Measurements from ENCODE around the gene CHRNE.
"Not testable (repeated sequence)": the region's sequence is repeated elsewhere in the genome, so short reads cannot be mapped to it uniquely, and the experiment has no call there.

Gene CHRNE

DNA sequence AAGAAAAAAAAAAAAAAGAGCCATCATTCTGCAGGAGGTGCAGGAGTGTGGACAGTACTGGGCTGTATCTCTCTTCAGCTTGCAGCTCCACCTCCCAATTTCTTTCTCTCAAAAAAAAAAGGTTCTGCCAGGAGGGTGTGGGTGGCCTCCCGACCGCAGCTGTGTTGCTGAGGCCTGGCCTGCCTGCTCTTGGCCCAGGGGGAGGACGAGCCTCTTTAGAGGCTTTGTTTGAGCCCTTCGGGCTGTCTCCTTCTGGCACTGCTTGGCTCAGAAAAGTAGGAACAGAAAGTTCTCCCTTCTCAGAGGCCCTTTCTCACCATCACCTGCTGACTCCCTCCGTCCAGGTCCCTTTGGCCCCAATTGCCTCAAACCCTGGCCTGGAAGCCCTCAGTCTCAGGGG is 25.8 kb downstream of the CHRNE start:
- FAIRE-seq: no peak
- TF ChIP-seq TAF1 (IDR thresholded peaks at IDR 0.05; ENCODE audit: borderline replicate concordance, low read depth, low read length): no peak
- TF ChIP-seq POLR2A (IDR thresholded peaks at IDR 0.05; ENCODE audit: low read depth, low read length): no peak
- TF ChIP-seq POLR2AphosphoS5 (IDR thresholded peaks at IDR 0.05; ENCODE audit: low read depth, low read length): no peak
- DNase-seq (ENCODE audit: insufficient read length): no peak

DNA sequence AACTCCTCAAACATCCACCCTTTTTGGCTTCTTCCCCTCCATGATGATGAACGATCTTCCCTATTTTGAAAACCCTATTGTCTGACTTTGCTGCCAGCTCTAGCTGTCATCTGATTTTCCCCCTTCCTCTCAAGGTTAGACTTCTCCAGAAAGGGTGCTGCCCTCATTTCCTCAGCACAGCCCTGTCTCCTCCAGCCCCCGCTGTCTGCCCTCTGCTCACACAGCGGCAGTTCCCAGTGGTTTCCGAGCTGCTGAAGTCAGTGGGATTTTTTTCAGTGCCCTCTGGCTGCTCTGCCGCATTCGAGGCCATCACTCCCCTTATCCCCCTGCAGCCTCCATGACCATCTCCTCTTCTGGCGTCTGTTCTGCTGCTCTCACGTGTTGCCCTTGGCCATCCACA is 30.1 kb downstream of the CHRNE start:
- no peak for DNase-seq (ENCODE audit: insufficient read length)
- TF ChIP-seq POLR2A (IDR thresholded peaks at IDR 0.05; ENCODE audit: low read depth, low read length): no peak
- no peak for TF ChIP-seq POLR2AphosphoS5 (IDR thresholded peaks at IDR 0.05; ENCODE audit: low read depth, low read length)
- no peak for TF ChIP-seq TAF1 (IDR thresholded peaks at IDR 0.05; ENCODE audit: borderline replicate concordance, low read depth, low read length)
- FAIRE-seq: no peak

DNA sequence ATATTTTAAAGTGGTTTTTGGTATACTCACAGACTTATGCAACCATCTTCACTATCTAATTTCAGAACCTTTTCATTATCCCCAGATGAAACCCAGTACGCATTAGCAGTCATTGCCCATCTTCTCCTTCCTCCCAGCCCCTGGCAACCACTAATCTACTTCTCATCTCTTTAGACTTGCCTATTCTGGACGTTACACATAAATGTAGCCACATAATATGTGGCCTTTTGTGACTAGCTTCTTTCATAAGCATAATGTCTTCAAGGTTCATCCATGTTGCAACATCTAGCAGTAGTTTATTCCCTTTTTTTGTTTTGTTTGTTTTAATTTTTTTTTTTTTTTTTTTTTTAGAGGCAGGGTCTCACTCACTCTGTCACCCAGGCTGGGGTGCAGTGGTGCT is 32.0 kb downstream of the CHRNE start:
- TF ChIP-seq POLR2A (IDR thresholded peaks at IDR 0.05; ENCODE audit: low read depth, low read length) (no peak), TAF1 (IDR thresholded peaks at IDR 0.05; ENCODE audit: borderline replicate concordance, low read depth, low read length) (no peak), POLR2AphosphoS5 (IDR thresholded peaks at IDR 0.05; ENCODE audit: low read depth, low read length) (no peak)
- DNase-seq (ENCODE audit: insufficient read length): no peak
- FAIRE-seq: no peak

DNA sequence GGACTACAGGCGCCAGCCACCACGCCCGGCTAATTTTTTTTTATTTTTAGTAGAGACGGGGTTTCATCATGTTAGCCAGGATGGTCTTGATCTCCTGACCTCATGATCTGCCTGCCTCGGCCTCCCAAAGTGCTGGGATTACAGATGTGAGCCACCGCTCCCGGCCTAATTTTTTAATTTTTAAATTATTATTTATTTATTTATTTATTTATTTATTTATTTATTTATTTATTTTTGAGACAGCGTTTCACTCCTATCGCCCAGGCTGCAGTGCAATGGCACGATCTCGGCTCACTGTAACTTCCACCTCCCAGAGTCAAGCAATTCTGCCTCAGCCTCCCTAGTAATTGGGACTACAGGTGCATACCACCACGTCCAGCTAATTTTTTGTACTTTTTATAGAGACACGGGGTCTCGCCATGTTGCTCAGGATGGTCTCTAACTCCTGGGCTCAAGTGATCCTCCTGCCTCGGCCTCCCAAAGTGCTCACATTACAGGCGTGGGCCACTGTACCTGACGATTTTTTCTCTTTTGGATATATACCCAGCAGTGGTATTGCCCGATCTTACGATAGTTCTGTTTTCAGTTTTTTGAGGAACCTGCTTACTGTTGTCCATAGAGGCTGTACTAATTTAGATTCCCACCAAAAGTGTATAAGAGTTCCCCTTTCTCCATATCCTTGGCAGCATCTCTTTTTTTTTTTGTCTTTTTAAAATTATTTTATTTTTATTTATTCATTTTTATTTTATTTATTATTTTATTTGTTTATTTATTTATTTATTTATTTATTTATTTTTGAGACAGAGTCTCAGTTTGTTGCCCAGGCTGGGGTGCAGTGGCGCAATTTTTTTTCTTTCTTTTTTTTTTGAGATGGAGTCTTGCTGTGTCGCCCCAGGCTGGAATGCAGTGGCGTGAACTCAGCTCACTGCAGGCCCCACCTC is 33.6 kb downstream of the CHRNE start:
- not testable (repeated sequence) for DNase-seq (ENCODE audit: insufficient read length); FAIRE-seq

DNA sequence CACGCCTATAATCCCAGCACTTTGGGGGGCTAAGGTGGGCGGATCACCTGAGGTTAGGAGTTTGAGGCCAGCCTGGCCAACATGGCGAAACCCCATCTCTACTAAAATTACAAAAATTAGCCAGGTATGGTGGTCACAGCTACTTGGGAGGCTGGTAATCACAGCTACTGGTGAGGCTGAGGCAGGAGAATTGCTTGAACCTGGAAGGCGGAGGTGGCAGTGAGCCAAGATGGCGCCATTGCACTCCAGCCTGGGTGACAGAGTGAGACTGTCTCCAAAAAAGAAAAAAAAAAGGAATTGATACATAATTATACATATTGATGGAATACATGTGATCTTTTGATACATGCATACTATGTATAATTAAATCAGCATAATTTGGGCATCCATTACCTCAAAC is 35.4 kb downstream of the CHRNE start:
- DNase-seq (ENCODE audit: insufficient read length); FAIRE-seq: not testable (repeated sequence)

DNA sequence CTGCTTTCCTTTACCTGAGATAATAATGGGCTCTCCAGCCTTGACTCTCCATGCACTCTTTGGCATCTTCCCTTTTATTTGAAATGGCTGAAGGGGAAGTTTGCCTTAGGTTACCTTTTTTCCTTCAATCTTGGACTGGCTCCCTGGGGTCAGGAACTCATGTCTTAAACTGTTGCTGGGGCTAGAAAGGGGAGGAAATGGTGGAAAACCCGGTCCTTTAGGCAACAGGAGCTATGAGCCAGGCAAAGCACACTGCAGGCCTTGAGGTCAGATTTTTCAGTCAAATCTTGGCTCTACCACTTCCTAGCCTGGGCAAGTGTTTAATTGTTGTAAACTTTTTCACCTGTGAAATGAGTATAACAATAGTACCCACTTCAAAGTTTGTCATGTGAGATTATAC is 39.6 kb downstream of the CHRNE start:
- no peak for FAIRE-seq
- TF ChIP-seq POLR2AphosphoS5 (IDR thresholded peaks at IDR 0.05; ENCODE audit: low read depth, low read length): no peak
- DNase-seq (ENCODE audit: insufficient read length): no peak

DNA sequence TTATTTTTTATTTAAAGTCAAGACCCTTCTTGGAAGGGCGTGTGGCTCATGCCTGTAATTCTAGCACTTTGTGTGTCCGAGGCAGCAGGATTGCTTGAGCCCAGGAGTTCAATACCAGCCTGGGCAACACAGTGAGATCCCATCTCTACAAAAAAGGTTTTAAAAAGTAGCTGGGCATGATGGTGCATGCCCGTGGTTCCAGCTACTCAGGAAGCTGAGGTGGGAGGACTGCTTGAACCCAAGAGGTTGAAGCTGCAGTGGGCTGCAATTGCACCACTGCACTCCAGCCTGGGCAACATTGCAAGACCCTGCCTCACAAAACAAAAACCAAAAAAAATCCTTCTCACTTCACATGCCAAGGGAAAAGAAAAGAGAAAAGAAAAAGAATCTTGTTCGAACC is 40.2 kb downstream of the CHRNE start:
- FAIRE-seq: no peak
- TF ChIP-seq TAF1 (IDR thresholded peaks at IDR 0.05; ENCODE audit: borderline replicate concordance, low read depth, low read length) (no peak), POLR2A (IDR thresholded peaks at IDR 0.05; ENCODE audit: low read depth, low read length) (no peak), POLR2AphosphoS5 (IDR thresholded peaks at IDR 0.05; ENCODE audit: low read depth, low read length) (no peak)
- no peak for DNase-seq (ENCODE audit: insufficient read length)

DNA sequence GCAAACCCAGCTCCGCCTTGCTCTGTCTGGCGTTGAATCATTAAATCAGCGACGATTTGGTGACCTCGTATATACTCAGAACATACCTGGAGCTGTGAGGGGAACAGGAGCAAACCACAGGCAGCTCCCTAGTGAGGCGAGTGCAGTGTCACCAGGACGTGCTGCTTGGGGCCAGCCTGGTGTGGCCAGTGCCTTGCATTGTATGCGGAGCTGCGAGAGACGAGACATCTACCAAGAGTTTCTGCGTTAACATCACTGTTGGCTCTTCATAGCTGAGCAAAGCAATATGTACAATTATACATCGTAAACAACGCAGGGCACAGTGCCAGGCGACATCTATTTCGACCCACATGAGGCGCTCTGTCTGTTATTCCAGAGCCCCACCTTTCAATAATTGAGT is 41.8 kb downstream of the CHRNE start:
- TF ChIP-seq POLR2AphosphoS5 (IDR thresholded peaks at IDR 0.05; ENCODE audit: low read depth, low read length) (no peak), TAF1 (IDR thresholded peaks at IDR 0.05; ENCODE audit: borderline replicate concordance, low read depth, low read length) (no peak), POLR2A (IDR thresholded peaks at IDR 0.05; ENCODE audit: low read depth, low read length) (no peak)
- FAIRE-seq: no peak
- DNase-seq (ENCODE audit: insufficient read length): no peak

DNA sequence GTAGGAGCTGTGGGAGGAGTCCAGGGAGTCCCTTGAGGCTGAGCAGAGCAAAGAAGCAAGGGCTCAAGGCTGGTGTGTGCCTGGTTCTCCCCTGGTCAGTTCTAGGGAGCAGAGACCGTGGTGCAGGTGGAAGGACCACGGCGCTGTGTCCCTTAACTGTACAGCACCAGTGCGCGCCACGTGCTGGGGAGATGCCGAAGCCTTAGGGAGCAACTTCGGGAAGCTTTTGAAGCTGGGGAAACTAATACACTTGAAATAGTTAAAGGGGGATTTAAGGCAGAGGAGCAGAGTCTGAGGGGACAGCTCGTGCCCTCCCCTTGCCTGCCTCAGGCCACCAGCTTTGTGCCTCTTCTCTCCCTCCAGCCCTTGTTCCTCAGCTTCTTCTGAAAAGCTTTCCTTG is 42.2 kb downstream of the CHRNE start:
- TF ChIP-seq TAF1 (IDR thresholded peaks at IDR 0.05; ENCODE audit: borderline replicate concordance, low read depth, low read length) (no peak), POLR2AphosphoS5 (IDR thresholded peaks at IDR 0.05; ENCODE audit: low read depth, low read length) (no peak), POLR2A (IDR thresholded peaks at IDR 0.05; ENCODE audit: low read depth, low read length) (no peak)
- FAIRE-seq (no peak), DNase-seq (ENCODE audit: insufficient read length) (no peak)

DNA sequence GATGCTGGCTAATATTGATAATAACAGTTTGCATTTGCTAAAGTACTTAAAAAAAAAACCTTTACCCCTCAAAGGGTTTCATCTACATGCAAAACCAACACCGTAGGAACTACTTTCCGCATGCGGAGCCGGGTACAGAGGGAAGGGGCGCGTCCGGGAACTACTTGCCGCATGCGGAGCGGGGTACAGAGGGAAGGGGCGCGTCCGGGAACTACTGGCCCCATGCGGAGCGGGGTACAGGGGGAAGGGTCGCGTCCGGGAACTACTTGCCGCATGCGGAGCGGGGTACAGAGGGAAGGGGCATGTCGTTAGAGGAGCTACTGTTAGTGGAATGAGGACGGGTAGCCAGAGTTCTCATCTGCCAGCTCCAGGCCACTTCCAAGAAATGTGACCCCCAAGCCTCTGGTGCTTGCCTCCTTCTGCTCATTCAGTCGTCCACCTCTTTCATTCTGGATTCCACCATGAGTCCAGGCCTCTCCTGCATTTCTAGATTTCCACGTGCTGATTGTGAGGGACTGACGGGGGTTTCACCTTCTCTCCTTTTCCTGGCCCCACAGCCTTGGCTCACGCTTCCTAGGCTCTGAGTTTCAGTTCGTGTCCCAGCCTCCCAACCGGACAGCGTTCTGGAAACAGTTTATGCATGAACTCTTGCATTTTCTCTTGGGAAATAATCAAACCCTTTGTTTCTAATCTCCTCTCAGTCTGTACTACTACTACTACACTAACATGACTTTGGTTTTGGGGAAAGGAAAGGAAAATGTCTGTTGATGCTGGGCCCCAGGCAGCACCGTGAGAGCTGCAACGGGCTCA is 42.9 kb downstream of the CHRNE start:
- FAIRE-seq (no peak), DNase-seq (ENCODE audit: insufficient read length) (no peak)
- no peak for TF ChIP-seq POLR2AphosphoS5 (IDR thresholded peaks at IDR 0.05; ENCODE audit: low read depth, low read length)
- TF ChIP-seq POLR2A (IDR thresholded peaks at IDR 0.05; ENCODE audit: low read depth, low read length): no peak
- TF ChIP-seq TAF1 (IDR thresholded peaks at IDR 0.05; ENCODE audit: borderline replicate concordance, low read depth, low read length): no peak

DNA sequence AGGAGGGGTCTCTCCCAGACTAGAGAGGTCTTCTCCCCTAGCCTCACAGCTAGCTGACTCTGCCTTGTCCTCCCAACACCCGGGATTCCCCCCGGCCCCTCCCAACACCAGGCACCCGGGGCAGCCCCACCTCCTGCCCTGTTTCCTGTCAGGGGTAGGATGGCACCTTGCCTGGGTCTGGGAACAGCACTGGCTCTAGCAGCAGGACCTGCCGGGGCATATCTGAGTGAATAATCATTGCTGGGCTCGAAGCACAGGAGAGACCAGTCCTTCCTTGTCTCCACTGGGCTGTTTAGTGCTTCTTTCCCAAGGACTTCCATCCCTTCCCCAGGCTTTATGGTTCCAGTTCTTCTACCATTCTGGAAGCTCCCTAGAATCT is 44.0 kb downstream of the CHRNE start:
- DNase-seq (ENCODE audit: insufficient read length) (no peak), FAIRE-seq (no peak)
- TF ChIP-seq POLR2A (IDR thresholded peaks at IDR 0.05; ENCODE audit: low read depth, low read length) (no peak), TAF1 (IDR thresholded peaks at IDR 0.05; ENCODE audit: borderline replicate concordance, low read depth, low read length) (no peak), POLR2AphosphoS5 (IDR thresholded peaks at IDR 0.05; ENCODE audit: low read depth, low read length) (no peak)
